GM19324 (cell line): ENCODE results near the gene GHR.

Source experiments
- ATAC-seq: cut with Tn5 transposase; IDR thresholded peaks from one replicate; pipeline ENCODE4 v1.9.1; 2021; ENCODE audit warnings: mild to moderate bottlenecking, moderate library complexity; ENCODE audit not compliant: unreplicated experiment, low FRiP score

GHR gene

GRCh38 chr5:42759456-42759855, 336.2 kb downstream of the GHR start:
- ATAC-seq: no peak

- no peak for ATAC-seq
These were observed 337.2 kb downstream of the GHR start for GRCh38 chr5:42760426-42760825.

GRCh38 chr5:42761791-42762190, 338.6 kb downstream of the GHR start:
- ATAC-seq: no peak

- no peak for ATAC-seq
These were observed 344.4 kb downstream of the GHR start for GRCh38 chr5:42767491-42768105.

GRCh38 chr5:42768106-42768504, 344.9 kb downstream of the GHR start:
- ATAC-seq: no peak

- no peak for ATAC-seq
These were observed 346.8 kb downstream of the GHR start for GRCh38 chr5:42770003-42770402.
